Neural crest cell (in vitro differentiated cells): ENCODE data around the gene HAUS7. TPM values are rescaled to one million over a fixed set of nuclear protein-coding genes. Genes with fewer than 3 reads are reported as not detected.

Experiments used
- DNase-seq: peaks from one replicate; pipeline ENCODE4 v3.0.0; 2021; ENCODE audit warnings: low read depth, mixed read lengths, low spot score
- H3K27ac Mint-ChIP-seq: one replicate; pipeline ENCODE4 v1.8.0; 2021; ENCODE audit warnings: mild to moderate bottlenecking, mixed read lengths; ENCODE audit not compliant: unreplicated experiment
- H3K27me3 Mint-ChIP-seq: 2 replicates; pipeline ENCODE4 v1.8.0; 2021; ENCODE audit warnings: low read depth, mild to moderate bottlenecking, mixed read lengths
- H3K36me3 Mint-ChIP-seq: 2 replicates; pipeline ENCODE4 v1.8.0; 2021; ENCODE audit warnings: low read depth, mild to moderate bottlenecking, mixed read lengths
- H3K4me1 Mint-ChIP-seq: 2 replicates; pipeline ENCODE4 v1.8.0; 2021; ENCODE audit warnings: mixed read lengths
- H3K4me3 Mint-ChIP-seq: one replicate; pipeline ENCODE4 v1.8.0; 2021; ENCODE audit warnings: mild to moderate bottlenecking, mixed read lengths
- H3K9me3 Mint-ChIP-seq: 2 replicates; pipeline ENCODE4 v1.8.0; 2021; ENCODE audit warnings: mixed read lengths
- CTCF ChIP-seq: fragments of 200-600 bp; sonication (generic); conservative IDR thresholded peaks from 2 replicates; pipeline ENCODE4 v1.5.0; 2021; ENCODE audit warnings: antibody characterized with exemption, mild to moderate bottlenecking
- total RNA-seq: library from RNA; stranded (reverse); gene quantifications from 2 replicates; pipeline ENCODE4 v1.2.1, GENCODE V29; 2021

Gene HAUS7
- total RNA-seq, 1 donor from 2014 or later = 58.8 TPM

GRCh38 chrX:153457136-153457825, 13.1 kb downstream of the HAUS7 start:
- DNase-seq = no peak
- Mint-ChIP-seq H3K9me3 (no peaks in the 10 kb centered on the region), H3K36me3 (peaks cover 9% of the 10 kb centered on the region), H3K4me1 (no peaks in the 10 kb centered on the region), H3K27me3 (no peaks in the 10 kb centered on the region), H3K4me3 (no peak overlapping the region), H3K27ac (no peak overlapping the region)
- TF ChIP-seq CTCF = no peak

GRCh38 chrX:153456704-153457103, 13.7 kb downstream of the HAUS7 start:
- no peak for DNase-seq
- H3K4me1 Mint-ChIP-seq = no peaks in the 10 kb centered on the region
- no peak overlapping the region for H3K27ac Mint-ChIP-seq
- no peaks in the 10 kb centered on the region for H3K9me3 Mint-ChIP-seq
- no peak overlapping the region for H3K4me3 Mint-ChIP-seq
- no peaks in the 10 kb centered on the region for H3K27me3 Mint-ChIP-seq
- TF ChIP-seq CTCF = no peak
- H3K36me3 Mint-ChIP-seq = peaks cover 9% of the 10 kb centered on the region

- no peak for DNase-seq
- Mint-ChIP-seq H3K27ac (no peak overlapping the region), H3K36me3 (peaks cover 9% of the 10 kb centered on the region), H3K9me3 (no peaks in the 10 kb centered on the region), H3K4me1 (no peaks in the 10 kb centered on the region), H3K4me3 (no peak overlapping the region), H3K27me3 (no peaks in the 10 kb centered on the region)
- no peak for TF ChIP-seq CTCF
Observed at GRCh38 chrX:153456161-153456560, 14.2 kb downstream of the HAUS7 start.

GRCh38 chrX:153455571-153455970, 14.8 kb downstream of the HAUS7 start:
- Mint-ChIP-seq H3K27me3 (no peaks in the 10 kb centered on the region), H3K4me3 (no peak overlapping the region), H3K4me1 (no peaks in the 10 kb centered on the region), H3K9me3 (no peaks in the 10 kb centered on the region), H3K36me3 (peaks cover 9% of the 10 kb centered on the region), H3K27ac (no peak overlapping the region)
- no peak for DNase-seq
- no peak for TF ChIP-seq CTCF

GRCh38 chrX:153454901-153455550, 15.3 kb downstream of the HAUS7 start:
- Mint-ChIP-seq H3K9me3 (no peaks in the 10 kb centered on the region), H3K4me1 (no peaks in the 10 kb centered on the region), H3K4me3 (no peak overlapping the region), H3K36me3 (peaks cover 9% of the 10 kb centered on the region), H3K27ac (no peak overlapping the region), H3K27me3 (no peaks in the 10 kb centered on the region)
- DNase-seq = no peak
- TF ChIP-seq CTCF = no peak
